NCI-H1694 treated with DMSO at 0.1 percent for 48 hours (cell line): ENCODE results near the gene HACE1.

Experiments
- DNase-seq: peaks from one replicate; lab custom pipeline; 2025; lab: John Stamatoyannopoulos, UW

The HACE1 gene

DNA sequence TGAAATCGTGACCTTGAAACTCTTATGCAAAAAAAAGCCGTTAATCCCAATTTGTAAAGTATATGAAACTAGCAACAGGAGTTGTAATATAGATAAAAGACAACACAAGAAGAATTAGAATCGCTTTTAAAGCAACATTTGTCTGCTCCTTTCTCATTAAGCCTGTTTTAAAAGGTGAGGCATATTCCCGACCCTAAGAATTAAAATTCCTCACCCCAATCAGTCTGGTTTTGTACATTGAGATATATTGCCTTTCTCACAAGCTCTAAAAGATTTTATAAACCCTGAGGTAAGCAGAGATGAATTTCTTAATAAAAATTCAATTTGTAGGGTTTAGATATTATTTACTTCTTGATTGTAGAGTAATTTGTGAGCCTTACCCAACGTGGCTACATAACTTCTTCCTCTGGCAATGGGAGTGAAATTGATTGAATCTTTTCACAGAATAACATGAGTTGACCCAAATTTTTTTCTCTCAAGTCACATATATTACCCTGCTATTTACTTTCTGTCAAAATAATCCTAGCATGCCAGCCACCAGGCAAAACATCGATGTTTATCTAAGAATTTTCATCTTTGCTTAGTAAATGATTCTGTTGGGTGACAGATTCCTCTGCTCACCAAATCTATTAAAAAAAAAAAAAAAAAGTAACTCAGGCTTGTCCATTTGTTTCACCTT, 173.7 kb downstream of the HACE1 start:
- no peak for DNase-seq

DNA sequence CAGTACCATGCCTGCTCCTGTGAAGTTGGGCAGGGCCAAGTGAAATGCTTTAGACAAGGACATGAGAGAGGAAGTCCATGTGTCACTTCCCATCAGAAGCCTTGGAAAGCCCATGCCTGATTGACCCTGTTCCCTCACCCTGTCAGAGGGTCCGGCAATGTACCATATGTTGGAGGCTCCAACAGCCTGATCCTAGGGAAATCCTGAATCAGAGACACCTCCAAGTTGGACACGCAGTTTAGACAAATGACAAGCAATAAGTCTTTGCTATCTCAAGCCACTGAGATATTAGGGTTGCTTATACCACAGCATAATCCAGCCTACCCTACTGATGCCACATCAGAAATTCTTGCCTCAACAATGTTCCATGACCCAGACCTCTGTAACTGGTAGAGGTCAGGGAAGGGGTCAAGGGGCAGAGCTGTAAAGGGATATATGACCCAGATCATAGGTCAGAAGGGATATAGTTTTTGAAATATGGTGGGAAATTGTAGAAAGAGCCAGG, 174.8 kb downstream of the HACE1 start:
- DNase-seq = no peak

DNA sequence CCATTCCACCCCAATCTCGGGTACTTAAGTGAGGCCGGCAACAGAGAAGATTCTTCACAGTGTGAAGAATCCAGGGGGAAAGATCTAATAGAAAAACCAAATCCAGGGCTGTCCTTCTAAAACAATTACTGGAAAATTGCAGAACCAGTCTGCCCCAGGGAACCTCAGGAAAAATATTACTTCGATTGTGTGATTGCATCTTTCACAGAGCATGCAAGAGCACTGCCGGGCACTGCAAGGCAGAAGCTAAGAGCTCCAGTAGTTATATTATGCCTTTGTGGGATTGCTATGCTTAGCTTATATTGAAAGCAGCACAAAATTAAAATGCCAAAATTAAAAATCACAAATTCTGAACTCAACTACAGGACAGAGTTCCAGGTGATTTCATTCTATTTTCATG, 175.9 kb downstream of the HACE1 start:
- no peak for DNase-seq

DNA sequence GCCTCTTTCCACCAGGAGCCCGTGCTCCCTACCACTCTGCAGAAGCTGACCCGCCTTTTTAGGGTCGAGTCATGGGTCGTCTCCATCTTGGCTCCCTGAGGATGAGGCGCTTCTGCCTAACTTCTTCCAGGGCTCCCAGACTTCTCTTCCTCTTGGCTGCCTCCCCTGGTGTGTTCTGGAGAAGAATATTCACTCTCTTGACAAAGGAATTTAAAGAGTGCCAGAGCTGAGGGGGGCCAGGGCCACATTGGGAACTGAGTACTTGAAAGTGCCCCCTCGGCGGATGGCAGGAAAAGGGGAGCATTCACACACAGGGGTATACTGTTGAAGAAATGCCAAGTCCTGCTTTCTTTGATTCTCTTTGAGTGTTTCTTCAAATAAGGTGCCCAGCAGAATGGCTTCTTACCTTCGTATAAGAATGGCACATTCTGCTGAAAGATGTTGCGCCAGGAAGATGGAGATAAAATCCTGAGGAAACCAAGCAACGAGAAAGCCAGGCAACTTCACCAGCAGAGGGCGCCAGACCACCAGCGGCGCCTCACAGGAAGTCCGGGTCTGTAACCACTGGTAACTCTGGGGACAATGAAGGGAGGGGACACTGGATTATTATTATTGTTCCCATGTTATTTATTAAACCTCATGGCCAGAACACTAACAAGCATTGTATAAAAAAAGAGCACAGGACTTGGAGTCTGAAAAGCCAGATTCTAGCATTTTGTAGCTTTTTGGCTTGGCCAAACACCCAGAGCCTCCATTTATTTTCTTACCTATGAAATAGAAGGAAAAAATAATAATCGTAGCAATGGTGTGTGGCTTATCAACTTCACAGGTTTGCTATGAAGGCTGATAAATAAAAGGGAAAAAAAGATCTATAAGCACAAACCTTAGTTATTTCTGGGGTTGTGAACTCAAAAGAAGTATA, 176.7 kb downstream of the HACE1 start:
- DNase-seq = no peak

DNA sequence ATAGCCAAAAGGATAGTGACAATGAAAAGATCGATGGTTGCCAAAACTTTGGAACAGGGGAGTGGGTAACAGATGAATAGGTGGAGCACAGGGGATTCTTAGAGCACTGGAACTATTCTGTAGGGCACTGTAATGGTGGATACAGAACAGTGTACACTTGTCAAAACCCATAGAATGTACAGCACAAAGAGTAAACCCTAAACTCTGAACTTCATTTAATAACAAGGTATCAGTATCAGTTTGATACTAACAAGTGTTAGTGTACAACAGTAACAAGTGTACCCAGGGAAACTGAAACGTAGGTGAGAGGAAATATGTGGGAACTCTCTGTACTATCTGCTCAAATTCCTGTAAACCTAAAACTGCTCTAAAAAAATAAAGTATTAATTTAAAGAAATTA, 179.2 kb downstream of the HACE1 start:
- DNase-seq = no peak

DNA sequence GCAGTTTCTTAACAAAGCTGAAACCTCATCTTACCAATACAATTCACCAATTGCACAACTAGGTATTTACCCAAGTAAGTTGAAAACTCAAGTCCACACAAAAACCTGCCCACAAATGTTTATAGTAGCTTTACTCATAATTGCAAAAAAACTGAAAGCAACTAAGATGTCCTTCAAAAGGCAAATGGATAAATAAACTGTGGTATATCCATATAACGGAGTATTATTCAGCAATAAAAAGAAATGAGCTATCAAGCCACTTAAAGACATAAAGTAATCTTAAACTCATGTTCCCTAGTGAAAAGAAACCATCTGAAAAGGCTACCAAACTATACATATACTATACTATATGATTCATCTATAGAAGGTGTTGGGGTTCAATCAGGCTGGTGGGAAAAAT, 179.7 kb downstream of the HACE1 start:
- DNase-seq = no peak
